Measurements from ENCODE around the gene ASIC2.

DNA sequence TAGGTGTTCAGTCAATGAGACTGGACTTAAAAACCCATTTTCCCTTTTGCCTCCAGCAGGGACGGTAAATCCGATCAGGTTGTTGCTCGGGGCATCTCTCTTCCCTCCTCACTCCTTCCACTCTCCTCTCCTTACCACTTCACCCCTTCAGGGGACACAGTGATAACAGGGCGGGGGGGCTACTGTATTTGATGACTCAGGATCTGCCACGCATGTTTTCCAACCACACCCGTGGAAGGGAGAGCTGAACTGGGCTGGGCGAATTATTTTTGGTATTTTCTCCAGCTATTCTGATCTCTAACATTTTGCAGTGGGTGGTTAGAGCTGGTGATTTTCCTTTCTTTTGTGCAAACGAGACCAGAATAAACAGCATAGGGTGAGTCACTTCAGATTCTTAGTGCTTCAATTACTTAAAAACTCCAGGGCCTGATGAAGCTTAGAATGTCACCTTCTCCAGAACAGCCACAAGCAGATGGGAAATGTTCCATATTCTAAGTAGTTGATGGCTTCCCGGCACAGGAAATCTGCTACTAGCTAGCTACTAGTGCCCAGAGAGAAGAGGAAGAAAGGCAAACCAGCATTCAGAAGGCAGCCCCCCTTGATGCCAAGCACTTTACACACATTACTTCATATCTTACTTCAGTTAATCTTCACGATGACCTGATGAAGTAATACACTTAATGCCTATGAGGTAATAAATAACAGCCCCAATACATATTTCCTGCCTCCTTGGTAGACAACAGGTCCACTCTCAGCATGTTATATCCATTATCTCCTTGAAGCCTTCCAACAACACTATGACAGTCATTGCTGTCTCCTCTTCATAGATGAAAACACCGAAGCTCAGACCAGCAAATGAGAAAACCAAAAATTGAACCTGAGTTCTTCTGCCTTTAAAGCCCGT lies 74.1 kb downstream of the ASIC2 start:
- no peak for TF ChIP-seq POLR2AphosphoS5 (IDR thresholded peaks at IDR 0.05; ENCODE audit: insufficient read depth in 1 of 2, low read depth in 1 of 2)
- TF ChIP-seq, protein P1, sequence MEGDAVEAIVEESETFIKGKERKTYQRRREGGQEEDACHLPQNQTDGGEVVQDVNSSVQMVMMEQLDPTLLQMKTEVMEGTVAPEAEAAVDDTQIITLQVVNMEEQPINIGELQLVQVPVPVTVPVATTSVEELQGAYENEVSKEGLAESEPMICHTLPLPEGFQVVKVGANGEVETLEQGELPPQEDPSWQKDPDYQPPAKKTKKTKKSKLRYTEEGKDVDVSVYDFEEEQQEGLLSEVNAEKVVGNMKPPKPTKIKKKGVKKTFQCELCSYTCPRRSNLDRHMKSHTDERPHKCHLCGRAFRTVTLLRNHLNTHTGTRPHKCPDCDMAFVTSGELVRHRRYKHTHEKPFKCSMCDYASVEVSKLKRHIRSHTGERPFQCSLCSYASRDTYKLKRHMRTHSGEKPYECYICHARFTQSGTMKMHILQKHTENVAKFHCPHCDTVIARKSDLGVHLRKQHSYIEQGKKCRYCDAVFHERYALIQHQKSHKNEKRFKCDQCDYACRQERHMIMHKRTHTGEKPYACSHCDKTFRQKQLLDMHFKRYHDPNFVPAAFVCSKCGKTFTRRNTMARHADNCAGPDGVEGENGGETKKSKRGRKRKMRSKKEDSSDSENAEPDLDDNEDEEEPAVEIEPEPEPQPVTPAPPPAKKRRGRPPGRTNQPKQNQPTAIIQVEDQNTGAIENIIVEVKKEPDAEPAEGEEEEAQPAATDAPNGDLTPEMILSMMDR (IDR thresholded peaks at IDR 0.05): no peak
- TF ChIP-seq POLR2A (IDR thresholded peaks at IDR 0.05): no peak

All from vagina (tissue), 2 donors.